RWPE1 (cell line): ENCODE data around the gene EYA2.

Source experiments
- CTCF ChIA-PET: fragments of 350-600 bp; sonication (Branson Sonifier 250); formaldehyde crosslinking; extraction: SDS; loops from one replicate; lab custom pipeline; 2021; lab: Yijun Ruan, JAX
- POLR2A ChIA-PET: fragments of 400-600 bp; formaldehyde crosslinking; extraction: SDS; loops from one replicate; lab custom pipeline; 2020; ENCODE audit warnings: antibody characterized with exemption; ENCODE audit not compliant: low non-redundant PET; lab: Yijun Ruan, JAX
- DNase-seq: peaks from one replicate; pipeline ENCODE4 v3.0.0; 2012; ENCODE audit warnings: low spot score
- H3K27ac ChIP-seq: fragments of 450-650 bp; 2 replicates; pipeline ENCODE4 v1.5.1; 2017
- TF ChIP-seq, protein P1 (sequence below): fragments of 450-650 bp; conservative IDR thresholded peaks from 2 replicates; pipeline ENCODE4 v1.5.1; 2017; ENCODE audit warnings: low read depth, mild to moderate bottlenecking

The EYA2 gene

GRCh38 chr20:47027042-47027441, 132.4 kb downstream of the EYA2 start:
- no peak overlapping the region for H3K27ac ChIP-seq
- no peak for DNase-seq
- CTCF ChIA-PET = no interaction called here

GRCh38 chr20:47027456-47027855, 132.8 kb downstream of the EYA2 start:
- ChIA-PET POLR2A (no interaction called here), CTCF (no interaction called here)
- TF ChIP-seq, protein P1, sequence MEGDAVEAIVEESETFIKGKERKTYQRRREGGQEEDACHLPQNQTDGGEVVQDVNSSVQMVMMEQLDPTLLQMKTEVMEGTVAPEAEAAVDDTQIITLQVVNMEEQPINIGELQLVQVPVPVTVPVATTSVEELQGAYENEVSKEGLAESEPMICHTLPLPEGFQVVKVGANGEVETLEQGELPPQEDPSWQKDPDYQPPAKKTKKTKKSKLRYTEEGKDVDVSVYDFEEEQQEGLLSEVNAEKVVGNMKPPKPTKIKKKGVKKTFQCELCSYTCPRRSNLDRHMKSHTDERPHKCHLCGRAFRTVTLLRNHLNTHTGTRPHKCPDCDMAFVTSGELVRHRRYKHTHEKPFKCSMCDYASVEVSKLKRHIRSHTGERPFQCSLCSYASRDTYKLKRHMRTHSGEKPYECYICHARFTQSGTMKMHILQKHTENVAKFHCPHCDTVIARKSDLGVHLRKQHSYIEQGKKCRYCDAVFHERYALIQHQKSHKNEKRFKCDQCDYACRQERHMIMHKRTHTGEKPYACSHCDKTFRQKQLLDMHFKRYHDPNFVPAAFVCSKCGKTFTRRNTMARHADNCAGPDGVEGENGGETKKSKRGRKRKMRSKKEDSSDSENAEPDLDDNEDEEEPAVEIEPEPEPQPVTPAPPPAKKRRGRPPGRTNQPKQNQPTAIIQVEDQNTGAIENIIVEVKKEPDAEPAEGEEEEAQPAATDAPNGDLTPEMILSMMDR = no peak
- H3K27ac ChIP-seq = no peak overlapping the region
- no peak for DNase-seq

More at GRCh38 chr20:47027042-47027441, 132.4 kb downstream of the EYA2 start:
- POLR2A ChIA-PET = no interaction called here
- TF ChIP-seq, protein P1 = no peak

DNA sequence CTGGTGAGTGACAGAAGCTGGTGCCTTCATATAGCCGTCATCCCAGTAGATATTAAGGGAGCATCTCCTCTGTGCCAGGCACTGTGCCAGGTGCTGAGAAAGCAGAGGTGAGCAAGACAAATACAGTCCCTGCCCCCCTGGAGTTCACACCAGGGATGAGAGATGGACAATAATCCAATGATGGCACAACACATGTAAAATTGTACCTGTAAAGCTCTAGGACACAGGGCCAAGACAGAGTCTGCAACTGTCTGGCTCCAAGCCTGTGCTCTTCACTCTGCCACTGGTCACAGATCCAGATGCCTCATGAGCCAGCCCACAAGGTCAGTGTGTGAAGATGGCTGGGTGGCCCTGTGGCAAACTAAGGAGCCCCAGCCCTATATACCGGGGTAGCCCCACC, 133.8 kb downstream of the EYA2 start:
- TF ChIP-seq, protein P1 = no peak
- no peak for DNase-seq
- CTCF ChIA-PET = no interaction called here
- POLR2A ChIA-PET = no interaction called here
- H3K27ac ChIP-seq = no peak overlapping the region

DNA sequence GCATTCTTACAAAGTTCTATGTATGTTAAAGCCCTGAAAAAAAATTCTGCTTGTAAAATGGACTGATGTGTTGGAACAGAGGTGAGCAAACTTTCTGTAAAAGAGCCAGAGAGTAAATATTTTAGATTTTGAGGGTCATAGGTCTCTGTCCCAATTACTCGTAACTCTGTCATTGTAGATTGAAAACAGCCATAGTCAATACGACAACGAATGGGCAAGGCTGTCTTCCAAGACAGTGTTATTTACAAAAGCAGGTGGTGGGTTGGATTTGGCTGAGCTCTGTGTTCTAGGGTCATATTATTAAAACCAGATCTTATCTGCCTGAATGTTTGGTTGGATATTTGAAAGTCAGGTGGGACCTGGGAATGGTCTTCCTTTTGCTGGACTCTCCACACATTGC, 135.2 kb downstream of the EYA2 start:
- ChIA-PET POLR2A (no interaction called here), CTCF (no interaction called here)
- TF ChIP-seq, protein P1 = no peak
- DNase-seq = no peak
- no peak overlapping the region for H3K27ac ChIP-seq

- CTCF ChIA-PET = no interaction called here
- POLR2A ChIA-PET = no interaction called here
- no peak overlapping the region for H3K27ac ChIP-seq
- TF ChIP-seq, protein P1 = no peak
- DNase-seq = no peak
Measured at GRCh38 chr20:47030271-47030810, 135.7 kb downstream of the EYA2 start.

DNA sequence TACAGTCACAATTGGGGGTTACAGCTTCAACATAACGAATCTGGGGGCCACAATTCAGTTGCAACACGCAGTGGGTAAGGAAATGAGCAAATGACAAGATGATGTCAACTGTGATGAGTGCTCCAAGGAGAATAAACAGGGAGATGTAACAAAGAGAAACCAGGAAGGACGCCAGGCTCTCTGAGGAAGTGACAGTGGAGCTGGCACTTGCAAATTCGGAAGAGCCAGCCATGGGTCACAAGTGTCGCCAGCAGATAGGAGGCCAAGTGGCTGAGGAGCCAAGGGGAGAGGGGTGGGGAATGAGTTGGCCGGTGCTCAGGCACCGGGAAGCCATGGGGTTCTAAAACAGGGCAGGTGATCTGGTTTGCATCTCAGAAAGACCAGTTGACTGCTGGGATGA, 136.4 kb downstream of the EYA2 start:
- DNase-seq = no peak
- no peak overlapping the region for H3K27ac ChIP-seq
- TF ChIP-seq, protein P1 = no peak
- CTCF ChIA-PET = no interaction called here
- POLR2A ChIA-PET = no interaction called here
